DMS53 treated with DMSO at 0.1 percent for 48 hours (cell line): ENCODE data around the gene SYNDIG1L.
"Not testable (repeated sequence)": the region's sequence is repeated elsewhere in the genome, so short reads cannot be mapped to it uniquely, and the experiment has no call there.

Source experiments
- DNase-seq: peaks from one replicate; lab custom pipeline; 2025; ENCODE audit not compliant: unreplicated experiment; lab: John Stamatoyannopoulos, UW

Gene SYNDIG1L

GRCh38 chr14:74403619-74404417 is 22.2 kb downstream of the SYNDIG1L start:
- no peak for DNase-seq

GRCh38 chr14:74402401-74403251 is 23.4 kb downstream of the SYNDIG1L start:
- DNase-seq = no peak

GRCh38 chr14:74401504-74402241 is 24.3 kb downstream of the SYNDIG1L start:
- DNase-seq = no peak

- DNase-seq = no peak
Observed at GRCh38 chr14:74400919-74401503, 25.0 kb downstream of the SYNDIG1L start.

- no peak for DNase-seq
Observed at GRCh38 chr14:74400031-74400685, 25.9 kb downstream of the SYNDIG1L start.

- DNase-seq = no peak
Observed at GRCh38 chr14:74395094-74395493, 30.9 kb downstream of the SYNDIG1L start.

- no peak for DNase-seq
Observed at GRCh38 chr14:74394549-74394948, 31.5 kb downstream of the SYNDIG1L start.

GRCh38 chr14:74392616-74393570 is 33.1 kb downstream of the SYNDIG1L start:
- no peak for DNase-seq

GRCh38 chr14:74391479-74391878 is 34.5 kb downstream of the SYNDIG1L start:
- DNase-seq = no peak

- DNase-seq = not testable (repeated sequence)
Observed at GRCh38 chr14:74390505-74390904, 35.5 kb downstream of the SYNDIG1L start.

- no peak for DNase-seq
Observed at GRCh38 chr14:74389980-74390379, 36.0 kb downstream of the SYNDIG1L start.

GRCh38 chr14:74382231-74382630 is 43.8 kb downstream of the SYNDIG1L start:
- no peak for DNase-seq

GRCh38 chr14:74381571-74381970 is 44.4 kb downstream of the SYNDIG1L start:
- DNase-seq = not testable (repeated sequence)

- DNase-seq = no peak
Observed at GRCh38 chr14:74380845-74381244, 45.2 kb downstream of the SYNDIG1L start.

- no peak for DNase-seq
Observed at GRCh38 chr14:74380172-74380571, 45.8 kb downstream of the SYNDIG1L start.

- no peak for DNase-seq
Observed at GRCh38 chr14:74377976-74378690, 47.9 kb downstream of the SYNDIG1L start.

GRCh38 chr14:74368441-74368840 is 57.6 kb downstream of the SYNDIG1L start:
- DNase-seq = no peak

GRCh38 chr14:74368026-74368425 is 58.0 kb downstream of the SYNDIG1L start:
- no peak for DNase-seq
